DMS 273 treated with DMSO at 0.1 percent for 48 hours (cell line): ENCODE results near the gene GLP2R.

ENCODE experiments used
- DNase-seq: peaks from one replicate; lab custom pipeline; 2025; lab: John Stamatoyannopoulos, UW

GLP2R gene

DNA sequence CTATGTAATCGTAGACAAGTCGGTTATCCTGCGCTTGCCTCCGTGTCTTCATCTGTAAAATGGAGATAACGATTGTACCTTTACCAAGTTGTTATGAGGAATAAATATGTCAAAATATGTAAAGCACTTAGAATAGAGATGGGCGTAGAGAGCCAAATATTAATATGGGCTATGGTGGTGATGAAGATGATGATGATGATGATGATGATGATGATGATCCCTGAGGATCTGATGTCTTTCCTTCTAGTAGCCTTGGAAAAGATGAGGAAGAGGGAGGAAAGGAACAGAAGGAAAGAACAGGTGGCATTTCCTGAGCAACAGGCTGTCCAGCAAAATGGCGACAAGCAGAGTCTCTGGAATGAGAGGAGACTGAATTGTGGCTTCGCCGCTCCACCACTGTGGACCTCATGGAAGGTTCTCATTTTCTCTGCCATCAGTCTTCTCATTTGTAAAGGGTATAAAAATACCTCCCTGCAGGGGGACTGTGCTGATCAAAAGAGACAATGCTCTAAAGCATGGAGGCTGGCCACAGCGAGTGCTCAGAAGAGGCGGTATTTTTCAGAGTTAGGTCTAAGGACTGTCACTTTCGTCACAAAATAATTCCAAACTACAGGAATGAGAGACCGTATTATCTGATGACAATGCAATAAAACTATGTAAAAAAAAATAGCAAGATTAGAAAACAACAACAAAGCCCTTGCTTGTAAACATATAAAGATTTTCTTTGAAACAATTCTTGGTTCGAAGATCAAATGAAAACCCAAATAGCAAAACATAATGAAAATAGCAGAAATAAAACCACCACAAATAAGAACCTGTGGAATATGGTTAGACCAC is 96.5 kb downstream of the GLP2R start:
- DNase-seq, result no peak

DNA sequence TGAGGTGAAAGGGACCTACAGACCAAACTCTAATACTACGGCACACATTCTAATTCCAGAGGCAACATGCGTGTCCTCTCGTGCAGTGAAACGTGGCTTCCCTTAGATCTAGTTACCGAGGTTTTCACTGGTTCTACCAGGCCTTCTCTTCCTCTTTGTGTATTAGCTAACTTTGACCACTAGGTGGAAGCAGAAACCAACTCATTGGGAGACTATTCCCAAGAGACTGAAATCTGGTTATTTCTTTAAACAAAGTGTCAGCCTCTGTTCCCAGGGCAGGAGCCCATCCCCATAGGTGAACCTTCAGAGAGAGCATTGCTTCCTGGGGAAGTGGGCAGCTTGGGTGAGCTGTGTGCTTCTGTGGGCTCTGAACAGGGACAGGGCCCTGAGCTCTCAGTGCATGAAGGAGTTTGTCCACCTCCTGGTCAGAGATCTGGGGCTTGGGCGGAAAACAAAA is 99.0 kb downstream of the GLP2R start:
- peak; percentile 43 for DNase-seq

DNA sequence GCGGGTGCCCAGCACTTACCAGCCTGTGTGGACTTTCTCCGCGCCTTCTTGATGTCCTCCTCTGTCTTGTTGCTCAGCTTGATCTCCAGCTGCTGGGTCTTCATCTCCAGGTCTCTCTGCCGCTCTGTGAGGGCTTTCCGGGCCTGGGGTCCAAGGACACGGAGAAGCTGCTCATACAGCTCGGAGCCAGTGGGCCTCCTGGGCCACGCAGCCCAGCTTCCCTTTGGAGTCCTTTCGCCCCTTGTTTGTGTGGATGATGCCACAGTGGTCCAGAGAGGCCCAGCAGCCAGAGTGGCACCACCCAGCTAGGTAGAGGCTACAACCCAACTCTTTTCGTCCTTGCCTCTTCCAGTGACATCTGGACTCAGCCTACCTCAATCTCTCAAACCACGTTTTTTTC is 99.7 kb downstream of the GLP2R start:
- DNase-seq, result no peak

DNA sequence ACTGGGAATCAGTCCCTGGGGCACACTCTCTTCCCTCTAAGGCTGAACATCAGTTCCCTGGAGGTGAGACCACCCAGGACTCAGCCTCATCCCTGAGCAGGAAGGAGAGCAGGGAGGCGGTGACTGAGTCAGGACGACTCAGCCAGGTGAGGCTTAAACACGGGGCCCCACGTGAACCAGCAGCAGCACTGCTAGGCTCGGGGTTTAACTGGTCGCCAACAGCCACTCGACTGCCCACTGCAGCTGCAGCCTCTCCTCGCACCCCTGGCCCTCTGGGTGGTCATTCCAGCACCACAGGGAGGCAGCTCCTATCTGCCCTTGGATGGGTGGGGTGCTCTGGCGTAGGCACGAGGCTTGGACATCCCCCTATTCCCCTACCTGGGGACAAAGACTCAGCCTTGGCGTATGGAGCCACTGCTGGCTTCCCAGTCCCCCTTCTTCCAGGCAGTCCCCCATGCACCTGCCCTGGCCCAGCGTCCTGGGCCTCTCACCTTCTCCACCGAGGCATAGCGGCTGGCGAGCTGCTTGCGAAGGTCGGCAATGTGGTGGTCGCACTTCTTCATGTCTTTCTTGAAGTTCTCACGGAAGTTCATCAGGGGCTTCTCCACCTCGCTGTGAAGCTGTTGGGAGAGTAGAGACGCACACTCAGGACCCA is 100.6 kb downstream of the GLP2R start:
- no peak for DNase-seq

DNA sequence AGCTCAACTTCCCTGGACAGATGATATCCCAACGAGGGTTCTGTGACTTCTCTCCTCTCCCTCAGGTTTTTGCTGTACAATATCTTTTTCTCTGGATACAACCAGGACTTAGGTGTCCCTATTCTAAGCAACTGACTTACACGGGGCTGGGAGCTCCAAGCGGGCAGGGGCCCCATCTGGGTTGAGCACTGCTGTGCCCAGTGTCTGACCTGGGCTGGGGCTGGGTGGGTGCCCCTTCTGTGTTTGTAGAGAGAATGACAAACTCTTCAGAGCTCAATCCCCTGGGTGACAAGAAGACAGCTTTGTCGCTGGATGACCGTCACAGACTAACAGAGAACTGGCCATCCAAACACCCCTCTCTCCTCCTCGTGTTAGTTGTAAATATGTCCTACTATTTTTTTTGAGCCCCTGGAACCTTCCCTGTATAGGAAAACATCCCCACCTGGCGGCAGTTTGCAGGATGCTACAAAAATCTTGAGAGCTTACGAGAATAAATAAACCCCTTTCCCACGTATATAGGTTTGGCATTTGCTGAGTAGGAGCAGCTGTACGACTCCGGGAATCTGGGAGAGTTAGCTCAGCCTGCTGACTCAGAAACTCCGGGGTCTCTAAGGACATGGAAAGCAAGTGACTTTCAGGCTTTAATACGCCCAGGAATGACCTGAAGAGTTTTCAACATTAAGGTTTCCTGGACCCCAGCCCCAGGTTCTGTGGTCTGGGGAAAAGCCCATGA is 103.0 kb downstream of the GLP2R start:
- peak; percentile 23 for DNase-seq

DNA sequence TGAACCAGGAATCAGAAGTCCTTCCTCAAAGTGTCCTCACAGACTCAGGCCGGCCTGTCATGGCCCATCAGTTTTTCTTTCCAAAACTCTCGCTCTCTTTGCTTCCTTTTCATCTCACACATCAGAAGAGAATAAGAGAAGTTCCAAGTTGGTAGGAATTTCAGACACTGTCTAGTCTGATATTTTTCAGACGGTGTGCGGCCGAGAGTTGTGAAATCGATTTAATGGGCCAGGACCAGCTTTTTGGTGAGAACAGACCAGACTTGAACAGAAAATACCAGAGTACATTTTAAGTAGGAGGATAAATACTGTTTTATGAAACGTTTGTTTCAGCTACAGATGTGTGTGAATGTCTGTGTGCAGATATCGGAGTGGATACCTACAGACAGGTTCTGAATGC is 104.1 kb downstream of the GLP2R start:
- DNase-seq, result no peak

DNA sequence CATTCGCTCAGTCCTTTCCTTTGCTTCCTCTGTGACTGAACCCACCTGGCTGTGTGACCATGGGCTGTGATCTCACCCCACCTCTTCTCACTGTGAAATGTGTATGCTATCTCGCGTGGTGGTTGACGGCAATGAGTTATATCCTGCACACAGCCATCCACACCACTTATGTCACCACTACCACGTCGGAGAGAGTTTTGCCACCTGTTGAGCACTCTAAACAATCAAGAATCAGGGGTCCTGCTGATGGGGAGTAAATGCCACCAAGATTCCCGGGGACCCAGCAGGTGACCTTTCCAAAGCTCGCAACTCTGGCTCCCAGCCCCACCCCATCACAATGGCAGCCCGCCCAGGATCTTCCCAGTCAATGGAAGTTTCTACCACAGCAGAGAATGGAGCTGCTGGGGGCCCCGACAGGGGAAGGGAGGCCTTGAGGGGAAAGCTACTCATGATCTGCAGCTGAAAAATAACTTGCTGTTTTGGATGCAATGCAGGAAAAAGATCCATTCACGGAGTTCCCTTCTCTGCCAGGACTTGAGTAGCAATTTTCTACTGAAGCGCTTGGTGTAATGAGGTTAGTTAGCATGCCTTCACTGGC is 105.5 kb downstream of the GLP2R start:
- no peak for DNase-seq

DNA sequence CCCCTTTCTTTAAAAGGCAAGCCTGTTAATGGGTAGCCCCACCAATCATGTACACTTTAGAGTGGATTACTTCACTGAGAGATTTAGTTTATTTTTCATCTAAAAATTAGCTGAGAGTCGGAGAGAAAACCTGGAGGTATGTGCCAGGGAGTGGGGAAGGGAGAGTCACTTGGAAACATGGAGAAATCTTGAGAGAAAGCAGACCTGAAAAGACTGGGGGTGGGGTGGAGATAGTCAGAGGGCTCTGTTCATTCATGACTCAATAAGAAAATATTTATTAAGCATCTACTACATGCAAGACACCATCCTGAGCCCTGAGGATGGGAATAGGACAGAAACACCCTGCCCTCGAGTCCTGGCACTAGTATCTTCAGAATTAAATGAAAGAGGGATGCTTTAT is 106.8 kb downstream of the GLP2R start:
- no peak for DNase-seq

DNA sequence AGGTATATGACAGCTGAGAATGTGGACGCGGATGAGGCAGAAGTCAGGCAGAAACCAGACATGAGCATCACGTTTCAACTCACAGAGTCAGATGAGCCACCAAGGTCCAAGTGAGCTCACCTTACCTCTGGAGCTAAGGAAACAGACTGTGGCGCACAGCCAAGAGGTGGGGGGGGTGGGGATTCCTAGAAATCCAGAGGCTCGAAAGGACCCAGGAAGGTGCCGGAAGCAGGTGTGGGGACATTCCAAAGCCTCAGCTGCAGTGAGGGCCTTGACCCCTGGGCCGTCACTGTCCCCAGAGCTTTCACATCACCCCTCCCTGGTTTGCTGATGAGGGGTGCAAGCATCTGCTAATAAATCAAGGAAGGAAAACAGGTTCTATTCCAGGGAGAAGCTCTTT is 108.6 kb downstream of the GLP2R start:
- no peak for DNase-seq

DNA sequence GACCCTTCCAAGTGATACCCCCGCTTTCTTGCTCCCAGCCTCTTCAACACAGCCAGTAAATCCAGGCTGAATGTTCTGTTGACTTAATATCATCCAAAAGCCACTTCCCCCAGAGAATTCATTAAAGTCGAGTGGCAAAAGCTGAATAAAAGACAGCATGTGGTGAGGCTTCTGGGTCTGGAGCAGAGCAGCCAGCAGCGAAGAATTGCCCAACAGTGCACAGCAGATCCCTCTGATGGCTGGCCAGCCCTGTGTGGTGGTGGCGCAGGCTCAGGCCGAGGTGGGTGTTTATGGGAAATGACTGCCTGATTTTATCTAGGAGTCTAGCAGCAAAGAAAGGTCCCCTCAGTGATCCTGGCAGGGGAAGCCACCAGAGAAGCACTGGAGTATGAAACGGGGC is 109.7 kb downstream of the GLP2R start:
- DNase-seq, result no peak

DNA sequence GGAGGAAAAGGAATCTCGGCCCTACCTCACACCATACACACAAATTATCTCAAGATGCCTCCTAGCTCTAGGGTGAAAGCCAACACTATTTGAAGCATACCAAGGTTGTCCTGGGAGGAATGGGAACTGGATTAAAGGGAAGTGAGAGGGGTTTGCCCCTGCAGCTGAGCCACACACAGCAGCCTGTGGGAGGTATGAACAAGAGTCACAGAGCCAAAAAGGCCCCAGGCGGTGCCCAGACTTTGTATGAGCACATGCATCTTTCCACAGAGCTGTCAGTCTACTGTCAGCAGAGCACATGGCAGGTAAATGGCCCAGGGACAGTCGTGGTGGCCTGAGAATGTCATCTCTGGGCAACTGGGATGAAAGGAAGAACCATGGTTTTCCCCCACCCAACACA is 110.4 kb downstream of the GLP2R start:
- no peak for DNase-seq

DNA sequence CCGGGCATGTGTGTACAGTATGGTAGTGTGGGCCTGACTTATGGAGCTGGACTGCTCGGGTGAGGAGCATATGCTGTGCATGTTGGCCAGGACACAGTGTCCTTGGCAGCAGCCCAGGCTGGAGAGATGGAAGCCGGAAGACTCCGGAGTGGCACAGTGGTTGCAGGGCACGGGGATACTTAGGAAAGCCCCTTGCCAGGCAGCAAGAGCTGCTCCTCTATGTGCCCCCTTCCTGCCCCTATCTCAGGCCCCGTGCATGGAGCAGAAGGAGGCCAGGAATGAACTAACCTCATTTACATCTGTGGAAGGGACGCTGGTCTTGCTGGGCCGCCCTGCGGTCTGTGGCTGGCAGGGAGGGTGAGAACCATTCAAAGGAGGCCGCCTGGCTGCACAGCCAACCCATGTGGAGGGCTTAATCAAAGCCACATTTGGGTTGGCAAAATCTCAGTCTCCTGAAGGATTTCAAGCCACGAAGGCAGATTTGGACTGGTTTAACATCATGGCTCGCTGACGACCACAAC is 111.6 kb downstream of the GLP2R start:
- no peak for DNase-seq

DNA sequence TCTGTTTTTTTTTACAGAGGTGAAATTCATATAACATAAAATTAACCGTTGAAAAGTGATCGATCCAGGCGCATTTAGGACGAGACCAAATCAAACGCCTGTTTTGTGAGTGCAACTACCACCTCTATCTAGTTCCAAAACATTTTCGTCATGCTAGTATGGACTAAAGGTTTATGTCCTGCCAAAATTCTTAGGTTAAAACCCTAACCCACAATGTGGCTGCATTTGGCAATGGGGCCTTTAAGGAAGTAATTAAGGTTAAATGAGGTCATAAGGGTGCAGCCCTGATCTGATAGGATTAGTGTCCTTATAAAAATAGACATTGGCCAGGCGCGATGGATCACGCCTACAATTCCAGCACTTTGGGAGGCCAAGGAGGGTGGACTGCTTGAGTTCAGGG is 112.2 kb downstream of the GLP2R start:
- no peak for DNase-seq

DNA sequence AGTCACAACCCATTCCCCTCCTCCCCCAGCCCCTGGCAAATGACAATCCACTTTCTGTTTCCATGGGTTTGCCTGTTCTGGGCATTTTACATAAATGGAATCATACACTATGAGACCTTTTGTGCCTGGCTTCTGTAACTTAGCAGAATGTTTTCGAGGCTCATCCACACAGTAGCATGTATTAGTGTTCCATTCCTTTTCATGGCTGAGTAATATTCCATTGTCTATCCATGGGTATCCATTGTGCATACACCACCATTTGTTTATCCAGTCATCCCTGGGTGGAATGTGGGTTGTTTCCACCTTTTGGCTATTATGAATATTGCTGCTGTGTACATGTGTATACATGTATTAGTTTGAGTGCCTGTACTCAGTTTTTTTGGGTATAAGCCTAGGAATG is 113.0 kb downstream of the GLP2R start:
- no peak for DNase-seq

DNA sequence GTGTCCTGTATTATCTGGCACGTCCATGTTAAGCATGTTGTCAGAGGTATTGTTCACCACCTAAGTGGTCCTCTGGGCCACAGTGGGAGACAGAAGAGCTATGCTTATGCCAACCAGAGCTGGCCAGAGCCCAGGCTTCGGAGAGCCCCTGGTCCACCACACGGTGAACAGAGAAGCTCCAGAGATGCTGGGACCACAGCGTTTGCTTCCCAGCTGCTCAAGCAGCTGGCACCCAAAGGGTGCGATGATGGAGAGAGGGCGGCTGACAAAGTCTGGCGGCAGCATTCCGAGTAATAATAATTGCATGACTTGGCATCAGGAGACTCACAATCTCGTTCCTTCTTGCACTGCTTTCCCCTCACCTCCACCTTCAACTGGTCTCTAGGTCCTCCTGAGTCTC is 115.1 kb downstream of the GLP2R start:
- no peak for DNase-seq

DNA sequence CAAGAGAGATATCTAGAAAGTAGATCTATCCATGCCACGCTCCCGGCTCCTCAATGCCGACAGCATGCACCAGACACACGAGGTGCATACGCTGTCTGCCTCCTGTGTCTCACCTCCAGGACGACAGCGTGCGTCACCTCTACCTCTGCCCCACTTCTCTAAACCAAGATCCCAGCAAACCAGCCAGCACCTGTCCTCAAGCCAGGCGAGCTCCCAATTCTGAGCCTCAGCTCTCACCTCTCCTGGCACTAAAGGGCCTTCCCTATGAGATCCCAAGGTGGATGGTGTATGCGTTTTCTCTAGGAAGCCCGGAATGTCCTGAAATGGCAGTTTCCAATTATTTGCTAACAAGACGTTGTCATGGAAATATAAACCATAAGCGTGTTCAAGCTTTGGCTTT is 115.6 kb downstream of the GLP2R start:
- no peak for DNase-seq
